CD14-positive monocyte (primary cell): ENCODE data around the gene PRICKLE1. TPM values are rescaled to one million over a fixed set of nuclear protein-coding genes. Genes with fewer than 3 reads are reported as not detected.

Experiments
- DNase-seq, 3 donors: peaks; one replicate each; pipeline ENCODE4 v3.0.0-alpha.2; 2011 to 2022
- H2AFZ ChIP-seq: 2 replicates; pipeline ENCODE4 v1.6.0; 2012; ENCODE audit warnings: mild to moderate bottlenecking, low read depth, low read length, inconsistent platforms; ENCODE audit not compliant: insufficient read depth, poor library complexity, severe bottlenecking
- H3K27ac ChIP-seq, 2 donors: 1 replicate in 1 of 2; 2 replicates in 1 of 2; pipeline ENCODE4 v1.5.1; 2012 to 2013; ENCODE audit warnings: low read length in 2 of 2, control low read depth in 1 of 2, inconsistent platforms in 1 of 2, low read depth in 1 of 2, mild to moderate bottlenecking in 1 of 2
- H3K27me3 ChIP-seq, 2 donors: one replicate each; pipeline versions ENCODE4 v1.6.0 to v1.6.1; 2011 to 2013; ENCODE audit warnings: low read length in 2 of 2; ENCODE audit not compliant: control insufficient read depth in 2 of 2, insufficient read depth in 2 of 2
- H3K36me3 ChIP-seq, 2 donors: replicated peaks in 1 of 2; 1 replicate in 1 of 2; 2 replicates in 1 of 2; pipeline versions ENCODE4 v1.5.1 to v1.6.1; 2012 to 2013; ENCODE audit warnings: low read length in 2 of 2, control low read depth in 1 of 2, inconsistent platforms in 1 of 2, mild to moderate bottlenecking in 1 of 2; ENCODE audit not compliant: insufficient read depth in 2 of 2, control insufficient read depth in 1 of 2
- H3K4me1 ChIP-seq, 2 donors: 1 replicate in 1 of 2; 2 replicates in 1 of 2; pipeline versions ENCODE4 v1.5.1 to v1.6.1; 2012 to 2013; ENCODE audit warnings: low read length in 2 of 2, control low read depth in 1 of 2, inconsistent platforms in 1 of 2, mild to moderate bottlenecking in 1 of 2, moderate library complexity in 1 of 2; ENCODE audit not compliant: insufficient read depth in 2 of 2, control insufficient read depth in 1 of 2
- H3K4me2 ChIP-seq: replicated peaks from 2 replicates; pipeline ENCODE3; 2012; ENCODE audit warnings: low read length, moderate library complexity, mild to moderate bottlenecking; ENCODE audit not compliant: poor library complexity, severe bottlenecking; ENCODE audit errors: extremely low read depth
- H3K4me3 ChIP-seq, 3 experiments: fragments of 200-600 bp in 1 of 3; sonication (generic) in 1 of 3; replicated peaks in 1 of 3; 1 replicate in 2 of 3; 2 replicates in 1 of 3; pipeline ENCODE4 v1.5.1; 2011 to 2013; ENCODE audit warnings: low read length in 3 of 3, mild to moderate bottlenecking in 3 of 3, control low read depth in 2 of 3, low read depth in 2 of 3, inconsistent platforms in 1 of 3, moderate library complexity in 1 of 3
- H3K79me2 ChIP-seq: 2 replicates; pipeline ENCODE4 v1.6.0; 2012; ENCODE audit warnings: mild to moderate bottlenecking, control low read depth, inconsistent platforms, low read length, moderate library complexity; ENCODE audit not compliant: insufficient read depth
- H3K9ac ChIP-seq: 2 replicates; pipeline ENCODE4 v1.6.0; 2017; ENCODE audit warnings: low read length, mild to moderate bottlenecking; ENCODE audit not compliant: insufficient read depth, poor library complexity, severe bottlenecking
- H3K9me3 ChIP-seq, 2 donors: replicated peaks in 1 of 2; 1 replicate in 1 of 2; 2 replicates in 1 of 2; pipeline versions ENCODE4 v1.5.1 to v1.6.1; 2012 to 2013; ENCODE audit warnings: low read length in 2 of 2, control low read depth in 1 of 2; ENCODE audit not compliant: control insufficient read depth in 1 of 2, insufficient read depth in 1 of 2
- H4K20me1 ChIP-seq: 2 replicates; pipeline ENCODE4 v1.6.0; 2012; ENCODE audit warnings: mild to moderate bottlenecking, low read length, control low read depth, moderate library complexity; ENCODE audit not compliant: insufficient read depth
- H3K27ac Mint-ChIP-seq, 7 donors: one replicate each; pipeline ENCODE4 v1.8.0; 2020; ENCODE audit warnings: mild to moderate bottlenecking in 7 of 7, mixed read lengths in 7 of 7, moderate library complexity in 6 of 7, inconsistent platforms in 2 of 7
- H3K27me3 Mint-ChIP-seq, 3 donors: one replicate each; pipeline ENCODE4 v1.8.0; 2021 to 2022; ENCODE audit warnings: low read depth in 3 of 3, mild to moderate bottlenecking in 3 of 3, mixed read lengths in 3 of 3, moderate library complexity in 3 of 3, inconsistent platforms in 1 of 3
- H3K36me3 Mint-ChIP-seq, 2 donors: one replicate each; pipeline ENCODE4 v1.8.0; 2020; ENCODE audit warnings: mixed read lengths in 2 of 2, inconsistent platforms in 1 of 2, mild to moderate bottlenecking in 1 of 2
- H3K4me1 Mint-ChIP-seq: one replicate; pipeline ENCODE4 v1.8.0; 2020; ENCODE audit warnings: mild to moderate bottlenecking, mixed read lengths
- H3K4me3 Mint-ChIP-seq, 2 donors: one replicate each; pipeline ENCODE4 v1.8.0; 2020; ENCODE audit warnings: mild to moderate bottlenecking in 2 of 2, mixed read lengths in 2 of 2, moderate library complexity in 1 of 2
- H3K9me3 Mint-ChIP-seq, 7 donors: one replicate each; pipeline ENCODE4 v1.8.0; 2020 to 2022; ENCODE audit warnings: mixed read lengths in 7 of 7, mild to moderate bottlenecking in 6 of 7, moderate library complexity in 6 of 7, inconsistent platforms in 2 of 7
- WGBS: methylation state at CpG from one replicate; pipeline ENCODE4 v1.1.5; 2013; ENCODE audit warnings: missing lambda C conversion rate; ENCODE audit not compliant: insufficient coverage; 5-methylcytosine and 5-hydroxymethylcytosine counted together
- intact Hi-C, 2 donors: fragments of 100-400 bp; cut with micrococcal nuclease; formaldehyde crosslinking; loops; one replicate each; pipeline versions ENCODE4 v1.15.0 to v1.15.1; 2023
- polyA plus RNA-seq, 3 donors: library from polyadenylated mRNA; depleted of rRNA in 1 of 3; unstranded in 2 of 3; stranded (reverse) in 1 of 3; fragments of 300-500 nt in 2 of 3; fragments of >200 nt in 1 of 3; fragmentation: Illumina TruSeq in 2 of 3; gene quantifications; 1 replicate in 2 of 3; 2 replicates in 1 of 3; pipeline ENCODE4 v1.2.3, GENCODE V29; 2012 to 2021
- TF ChIP-seq, protein P1 (sequence below): fragments of 200-600 bp; IDR thresholded peaks from one replicate; pipeline ENCODE4 v1.8.0; 2022; ENCODE audit warnings: antibody characterized with exemption, mild to moderate bottlenecking

The PRICKLE1 gene
- polyA plus RNA-seq, 3 donors, result 1.3 to 5.1 (median 2.6) TPM

DNA sequence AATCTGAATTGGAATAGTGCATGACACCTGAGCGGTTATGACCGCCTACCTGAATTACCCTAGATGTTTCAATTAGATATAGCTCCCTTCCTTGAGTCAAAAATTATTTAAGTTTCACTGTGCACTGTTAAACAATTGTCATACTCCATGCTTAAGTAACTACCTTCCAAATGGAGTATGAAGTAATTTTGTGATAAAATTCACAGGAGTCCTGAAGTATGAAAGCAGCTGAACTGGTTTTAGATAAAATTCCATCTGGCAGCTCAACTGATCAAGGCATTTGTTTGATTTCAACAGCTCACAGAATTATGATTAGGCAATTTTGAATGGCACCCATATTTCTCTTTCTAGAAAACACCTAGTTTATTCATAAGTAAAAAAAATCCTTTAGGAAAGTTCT is 19.5 kb downstream of the PRICKLE1 start:
- DNase-seq, result no peak
- Histone ChIP-seq H3K4me2 (no peak overlapping the region), H3K9me3 (no peaks in the 10 kb centered on the region), H3K9ac (no peak overlapping the region), H4K20me1 (no peaks in the 10 kb centered on the region), H2AFZ (no peak overlapping the region), H3K79me2 (no peaks in the 10 kb centered on the region), H3K36me3 (no peaks in the 10 kb centered on the region), H3K27ac (no peak overlapping the region), H3K4me3 (no peak overlapping the region), H3K4me1 (no peaks in the 10 kb centered on the region), H3K27me3 (no peaks in the 10 kb centered on the region)
- peaks cover 3% of the 10 kb centered on the region for H3K4me1 Mint-ChIP-seq
- TF ChIP-seq, protein P1, sequence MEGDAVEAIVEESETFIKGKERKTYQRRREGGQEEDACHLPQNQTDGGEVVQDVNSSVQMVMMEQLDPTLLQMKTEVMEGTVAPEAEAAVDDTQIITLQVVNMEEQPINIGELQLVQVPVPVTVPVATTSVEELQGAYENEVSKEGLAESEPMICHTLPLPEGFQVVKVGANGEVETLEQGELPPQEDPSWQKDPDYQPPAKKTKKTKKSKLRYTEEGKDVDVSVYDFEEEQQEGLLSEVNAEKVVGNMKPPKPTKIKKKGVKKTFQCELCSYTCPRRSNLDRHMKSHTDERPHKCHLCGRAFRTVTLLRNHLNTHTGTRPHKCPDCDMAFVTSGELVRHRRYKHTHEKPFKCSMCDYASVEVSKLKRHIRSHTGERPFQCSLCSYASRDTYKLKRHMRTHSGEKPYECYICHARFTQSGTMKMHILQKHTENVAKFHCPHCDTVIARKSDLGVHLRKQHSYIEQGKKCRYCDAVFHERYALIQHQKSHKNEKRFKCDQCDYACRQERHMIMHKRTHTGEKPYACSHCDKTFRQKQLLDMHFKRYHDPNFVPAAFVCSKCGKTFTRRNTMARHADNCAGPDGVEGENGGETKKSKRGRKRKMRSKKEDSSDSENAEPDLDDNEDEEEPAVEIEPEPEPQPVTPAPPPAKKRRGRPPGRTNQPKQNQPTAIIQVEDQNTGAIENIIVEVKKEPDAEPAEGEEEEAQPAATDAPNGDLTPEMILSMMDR, result no peak
- H3K36me3 Mint-ChIP-seq, result no peaks in the 10 kb centered on the region
- H3K27ac Mint-ChIP-seq, result no peak overlapping the region
- peaks cover 1 to 4% (median 2%) of the 10 kb centered on the region in 3 donors for H3K27me3 Mint-ChIP-seq
- 83% methylated on average over 1 of the region's 2 CpGs for WGBS
- H3K9me3 Mint-ChIP-seq, result no peaks in the 10 kb centered on the region
- H3K4me3 Mint-ChIP-seq, result no peak overlapping the region
- intact Hi-C loops, result no loop called here

DNA sequence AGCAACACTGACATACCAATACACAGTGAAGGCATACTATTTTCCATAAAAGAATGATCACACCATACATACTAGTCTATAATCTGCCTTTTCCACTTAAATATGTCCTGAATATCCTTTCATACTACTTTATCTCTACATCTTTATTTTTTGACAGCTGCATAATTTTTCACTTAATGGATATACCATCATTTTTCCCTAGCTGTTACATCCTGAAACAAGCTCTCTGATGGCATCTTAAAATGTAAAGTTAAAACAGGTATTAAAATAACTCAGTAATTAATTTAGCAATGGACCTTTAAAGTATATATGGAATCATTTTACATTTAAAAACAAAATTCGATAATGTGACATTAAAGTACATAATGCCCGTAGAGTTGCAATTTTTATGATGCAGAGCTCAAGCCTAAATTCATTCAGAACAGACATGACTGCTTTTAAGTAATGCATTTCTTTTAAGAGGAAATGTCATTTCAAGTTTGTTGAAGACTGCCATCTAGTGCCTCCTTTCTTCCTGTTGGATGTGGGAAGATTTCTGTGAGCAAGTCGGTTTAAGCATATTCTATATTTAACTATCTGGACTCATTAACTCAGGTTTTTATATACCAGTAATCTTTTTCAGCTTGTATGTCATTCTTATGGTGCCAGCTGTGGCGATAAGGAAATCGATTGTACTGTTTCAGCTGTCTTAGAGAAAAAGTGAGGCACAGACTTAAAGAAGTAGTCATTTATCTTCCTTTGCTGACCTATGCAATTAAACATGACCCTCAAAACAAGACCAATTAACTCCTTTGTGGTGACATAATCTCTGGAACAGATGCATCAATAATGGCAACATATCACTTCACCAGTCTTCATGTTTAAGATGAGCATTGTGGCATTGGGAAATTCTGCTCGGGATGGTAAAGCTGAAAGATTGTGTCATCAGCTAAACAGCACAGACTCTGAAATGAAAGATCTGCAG is 20.3 kb downstream of the PRICKLE1 start:
- Mint-ChIP-seq H3K4me3 (no peak overlapping the region), H3K9me3 (no peaks in the 10 kb centered on the region), H3K27ac (no peak overlapping the region), H3K27me3 (peaks cover 1 to 6% (median 2%) of the 10 kb centered on the region in 3 donors), H3K36me3 (no peaks in the 10 kb centered on the region), H3K4me1 (peaks cover 3% of the 10 kb centered on the region)
- Histone ChIP-seq H3K4me2 (no peak overlapping the region), H3K79me2 (no peaks in the 10 kb centered on the region), H4K20me1 (peaks cover 3% of the 10 kb centered on the region), H3K36me3 (no peaks in the 10 kb centered on the region), H3K27me3 (no peaks in the 10 kb centered on the region), H3K4me3 (no peak overlapping the region), H2AFZ (no peak overlapping the region), H3K27ac (no peak overlapping the region), H3K9me3 (no peaks in the 10 kb centered on the region), H3K9ac (no peak overlapping the region), H3K4me1 (no peaks in the 10 kb centered on the region)
- DNase-seq, result peak in 1 of 3 donors; percentile 8
- intact Hi-C loops, result no loop called here
- WGBS, result 75% methylated on average over 1 of the region's 6 CpGs
- TF ChIP-seq, protein P1, result peak; percentile 41
